Cardiac muscle cell (in vitro differentiated cells and primary cell): ENCODE measurements around the gene PIAS2. TPM values are rescaled to one million over a fixed set of nuclear protein-coding genes. Genes with fewer than 3 reads are reported as not detected.

Source experiments
- DNase-seq, 2 donors: peaks; one replicate each; pipeline versions ENCODE4 v3.0.0 to v3.0.0-alpha.2; 2010 to 2017; ENCODE audit warnings: low read depth in 1 of 2, low spot score in 1 of 2
- H3K27ac ChIP-seq: fragments of 200-600 bp; sonication (generic); 2 replicates; pipeline ENCODE4 v1.5.1; 2016
- H3K27me3 ChIP-seq: fragments of 200-600 bp; sonication (generic); 2 replicates; pipeline ENCODE4 v1.6.0; 2016; ENCODE audit warnings: control low read depth
- H3K36me3 ChIP-seq: fragments of 200-600 bp; sonication (generic); 2 replicates; pipeline ENCODE4 v1.5.1; 2016; ENCODE audit warnings: control low read depth
- H3K4me1 ChIP-seq: fragments of 200-600 bp; sonication (generic); 2 replicates; pipeline ENCODE4 v1.8.1; 2017; ENCODE audit warnings: low read depth, mild to moderate bottlenecking, mixed run types
- H3K4me3 ChIP-seq: fragments of 200-600 bp; sonication (generic); 2 replicates; pipeline ENCODE4 v1.5.1; 2016; ENCODE audit warnings: mild to moderate bottlenecking
- H3K9me3 ChIP-seq: fragments of 200-600 bp; sonication (generic); 2 replicates; pipeline ENCODE4 v1.5.1; 2017; ENCODE audit warnings: low read depth, mild to moderate bottlenecking, control low read depth
- polyA plus RNA-seq: library from polyadenylated mRNA; unstranded; fragments of >200 nt; fragmentation: Nextera tagmentation; extraction: Ambion mirVana; gene quantifications from 2 replicates; pipeline ENCODE4 v1.2.1, GENCODE V29; 2016
- total RNA-seq: library from RNA; depleted of rRNA; stranded (reverse); fragments of >200 nt; gene quantifications from 2 replicates; pipeline ENCODE4 v1.2.3, GENCODE V29; 2016
- TF ChIP-seq, protein P1 (sequence below): IDR thresholded peaks from 2 replicates; pipeline ENCODE4 v1.5.1; 2012; ENCODE audit warnings: low read depth, mild to moderate bottlenecking, low read length

PIAS2 gene
- total and polyA plus RNA-seq, 2 experiments from 2014 or later = 32.3 to 37.8 TPM

DNA sequence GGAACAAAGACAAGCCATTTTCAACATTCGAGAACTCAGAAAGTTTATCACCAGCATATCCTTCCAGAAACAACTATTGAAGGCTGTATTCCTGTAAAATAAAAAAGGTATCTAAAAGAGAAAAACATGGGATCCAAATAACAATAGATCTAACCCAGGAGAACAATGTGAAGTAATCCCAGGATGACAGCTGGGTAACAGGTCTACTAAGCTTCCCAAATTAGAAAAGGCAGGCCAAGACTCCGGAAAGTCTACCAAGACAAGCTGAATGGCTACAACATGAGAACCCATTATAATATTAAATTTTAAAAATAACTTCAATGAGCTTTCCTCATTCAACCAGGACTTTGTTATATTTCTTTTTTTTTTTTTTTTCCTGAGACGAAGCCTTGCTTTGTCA is 6.5 kb downstream of the PIAS2 start:
- Histone ChIP-seq H3K4me1 (peaks cover 21% of the 10 kb centered on the region), H3K27me3 (no peaks in the 10 kb centered on the region), H3K27ac (no peak overlapping the region), H3K9me3 (no peaks in the 10 kb centered on the region), H3K4me3 (no peak overlapping the region), H3K36me3 (no peaks in the 10 kb centered on the region)
- TF ChIP-seq, protein P1, sequence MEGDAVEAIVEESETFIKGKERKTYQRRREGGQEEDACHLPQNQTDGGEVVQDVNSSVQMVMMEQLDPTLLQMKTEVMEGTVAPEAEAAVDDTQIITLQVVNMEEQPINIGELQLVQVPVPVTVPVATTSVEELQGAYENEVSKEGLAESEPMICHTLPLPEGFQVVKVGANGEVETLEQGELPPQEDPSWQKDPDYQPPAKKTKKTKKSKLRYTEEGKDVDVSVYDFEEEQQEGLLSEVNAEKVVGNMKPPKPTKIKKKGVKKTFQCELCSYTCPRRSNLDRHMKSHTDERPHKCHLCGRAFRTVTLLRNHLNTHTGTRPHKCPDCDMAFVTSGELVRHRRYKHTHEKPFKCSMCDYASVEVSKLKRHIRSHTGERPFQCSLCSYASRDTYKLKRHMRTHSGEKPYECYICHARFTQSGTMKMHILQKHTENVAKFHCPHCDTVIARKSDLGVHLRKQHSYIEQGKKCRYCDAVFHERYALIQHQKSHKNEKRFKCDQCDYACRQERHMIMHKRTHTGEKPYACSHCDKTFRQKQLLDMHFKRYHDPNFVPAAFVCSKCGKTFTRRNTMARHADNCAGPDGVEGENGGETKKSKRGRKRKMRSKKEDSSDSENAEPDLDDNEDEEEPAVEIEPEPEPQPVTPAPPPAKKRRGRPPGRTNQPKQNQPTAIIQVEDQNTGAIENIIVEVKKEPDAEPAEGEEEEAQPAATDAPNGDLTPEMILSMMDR = no peak
- DNase-seq = no peak

GRCh38 chr18:46909497-46909896 is 7.8 kb downstream of the PIAS2 start:
- TF ChIP-seq, protein P1 = no peak
- no peak overlapping the region for H3K27ac ChIP-seq
- no peak overlapping the region for H3K4me3 ChIP-seq
- H3K9me3 ChIP-seq = no peaks in the 10 kb centered on the region
- peaks cover 14% of the 10 kb centered on the region for H3K4me1 ChIP-seq
- H3K27me3 ChIP-seq = no peaks in the 10 kb centered on the region
- DNase-seq = no peak
- no peaks in the 10 kb centered on the region for H3K36me3 ChIP-seq

- TF ChIP-seq, protein P1 = no peak
- Histone ChIP-seq H3K27ac (no peak overlapping the region), H3K4me1 (no peaks in the 10 kb centered on the region), H3K9me3 (no peaks in the 10 kb centered on the region), H3K36me3 (no peaks in the 10 kb centered on the region), H3K4me3 (no peak overlapping the region), H3K27me3 (no peaks in the 10 kb centered on the region)
- DNase-seq = no peak
Observed at GRCh38 chr18:46903406-46903805, 13.9 kb downstream of the PIAS2 start.

DNA sequence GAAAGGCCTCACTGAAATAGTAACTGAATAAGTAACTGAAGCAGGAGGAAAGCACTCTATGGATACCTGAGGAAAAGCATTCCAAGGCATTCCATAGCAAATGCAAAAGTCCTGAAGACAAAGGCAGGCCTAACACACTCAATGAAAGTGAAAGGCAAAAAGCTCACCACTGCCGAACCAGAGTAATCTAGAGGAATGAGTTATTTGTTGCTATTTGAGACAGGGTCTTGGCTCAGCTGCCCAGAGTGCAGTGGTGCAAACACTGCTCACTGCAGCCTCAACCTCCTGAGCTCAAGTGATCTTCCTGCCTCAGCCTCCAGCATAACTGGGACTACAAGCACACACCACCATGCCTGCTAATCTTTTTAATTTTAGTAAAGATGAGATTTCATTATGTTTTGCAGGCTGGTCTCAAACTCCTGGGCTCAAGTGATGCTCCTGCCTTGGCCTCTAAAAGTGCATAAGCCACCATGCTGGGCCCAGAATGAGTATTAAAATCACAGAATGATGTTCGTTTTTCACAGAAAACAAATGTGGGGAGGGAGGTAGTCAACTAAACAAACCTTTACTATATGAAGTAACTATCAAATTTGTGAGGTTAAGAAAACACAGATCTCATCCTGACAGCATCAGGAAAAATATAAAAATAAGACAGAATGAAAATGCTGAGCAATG is 17.9 kb downstream of the PIAS2 start:
- TF ChIP-seq, protein P1 = no peak
- no peak for DNase-seq

DNA sequence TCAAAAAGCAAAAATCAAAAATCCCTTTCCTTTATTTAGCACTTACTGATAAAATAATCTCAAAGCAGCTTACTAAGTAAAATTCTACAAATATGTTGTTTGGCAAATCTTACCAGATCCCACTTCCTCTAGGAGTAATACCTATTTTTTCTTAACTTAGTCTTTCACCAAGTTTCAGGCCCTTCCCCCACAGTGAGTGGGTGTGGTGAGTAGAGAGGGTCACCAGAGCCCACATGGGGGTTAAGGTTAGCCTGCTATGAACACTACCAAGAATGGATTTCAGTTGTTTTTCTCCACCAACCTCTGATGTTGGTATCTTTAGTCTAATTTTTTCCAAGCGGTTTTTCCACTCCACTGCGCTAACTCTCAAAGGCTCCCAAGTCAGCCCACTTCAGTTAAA is 23.2 kb downstream of the PIAS2 start:
- H3K27me3 ChIP-seq = no peaks in the 10 kb centered on the region
- DNase-seq = no peak
- H3K27ac ChIP-seq = no peak overlapping the region
- peaks cover 3% of the 10 kb centered on the region for H3K9me3 ChIP-seq
- H3K4me3 ChIP-seq = no peak overlapping the region
- H3K4me1 ChIP-seq = no peaks in the 10 kb centered on the region
- peaks cover 5% of the 10 kb centered on the region for H3K36me3 ChIP-seq
- TF ChIP-seq, protein P1 = no peak

More for the DNA sequence above, 17.9 kb downstream of the PIAS2 start:
- no peak overlapping the region for H3K27ac ChIP-seq
- H3K27me3 ChIP-seq = no peaks in the 10 kb centered on the region
- no peaks in the 10 kb centered on the region for H3K4me1 ChIP-seq
- H3K4me3 ChIP-seq = no peak overlapping the region
- no peaks in the 10 kb centered on the region for H3K9me3 ChIP-seq
- no peaks in the 10 kb centered on the region for H3K36me3 ChIP-seq

DNA sequence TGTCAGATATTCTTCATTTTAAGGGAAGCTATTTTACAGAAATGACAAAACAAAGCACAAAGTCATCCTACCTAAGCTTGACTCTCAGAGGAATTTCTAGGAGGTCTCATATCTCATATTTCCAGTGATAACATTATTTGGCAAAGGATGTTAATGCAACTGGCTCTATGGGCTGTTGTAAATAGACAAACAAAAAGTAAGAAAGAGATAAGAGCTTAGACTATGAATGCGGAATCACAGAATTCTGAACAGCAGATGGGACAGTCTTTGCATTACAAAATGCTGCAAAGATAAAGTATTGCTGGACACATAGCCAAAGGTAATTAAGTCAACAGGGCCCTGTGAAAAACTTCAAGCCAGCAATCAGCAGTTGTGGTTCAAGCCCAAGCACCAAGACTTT is 23.9 kb downstream of the PIAS2 start:
- Histone ChIP-seq H3K27ac (no peak overlapping the region), H3K9me3 (peaks cover 8% of the 10 kb centered on the region), H3K27me3 (no peaks in the 10 kb centered on the region), H3K4me1 (no peaks in the 10 kb centered on the region), H3K36me3 (peaks cover 8% of the 10 kb centered on the region), H3K4me3 (no peak overlapping the region)
- TF ChIP-seq, protein P1 = no peak
- no peak for DNase-seq
